Hepatocyte (in vitro differentiated cells): Measurements from ENCODE around the gene RNF224.

Experiments
- CTCF ChIP-seq: fragments of 200-600 bp; sonication (generic); IDR thresholded peaks from 2 replicates; pipeline ENCODE4 v1.5.1; 2016; ENCODE audit warnings: antibody characterized with exemption, mild to moderate bottlenecking; ENCODE audit not compliant: poor library complexity
- EZH2 ChIP-seq: fragments of 200-600 bp; sonication (generic); IDR thresholded peaks from 2 replicates; pipeline ENCODE4 v1.6.1; 2016; ENCODE audit warnings: antibody characterized with exemption, mild to moderate bottlenecking, borderline replicate concordance
- EZH2phosphoT487 ChIP-seq: fragments of 200-600 bp; sonication (generic); IDR thresholded peaks from one replicate; pipeline ENCODE4 v1.6.1; 2018; ENCODE audit warnings: antibody characterized with exemption, mild to moderate bottlenecking, low read depth, moderate library complexity; ENCODE audit not compliant: unreplicated experiment, severe bottlenecking

GRCh38 chr9:137250329-137251193 is 23.3 kb downstream of the RNF224 start:
- TF ChIP-seq CTCF (no peak), EZH2 (no peak), EZH2phosphoT487 (no peak)
